ENCODE results near the gene WWOX. TPM values are rescaled to one million over a fixed set of nuclear protein-coding genes. Genes with fewer than 3 reads are reported as not detected.

WWOX gene
- total RNA-seq, 1 experiment from 2014 or later = 35.6 TPM

DNA sequence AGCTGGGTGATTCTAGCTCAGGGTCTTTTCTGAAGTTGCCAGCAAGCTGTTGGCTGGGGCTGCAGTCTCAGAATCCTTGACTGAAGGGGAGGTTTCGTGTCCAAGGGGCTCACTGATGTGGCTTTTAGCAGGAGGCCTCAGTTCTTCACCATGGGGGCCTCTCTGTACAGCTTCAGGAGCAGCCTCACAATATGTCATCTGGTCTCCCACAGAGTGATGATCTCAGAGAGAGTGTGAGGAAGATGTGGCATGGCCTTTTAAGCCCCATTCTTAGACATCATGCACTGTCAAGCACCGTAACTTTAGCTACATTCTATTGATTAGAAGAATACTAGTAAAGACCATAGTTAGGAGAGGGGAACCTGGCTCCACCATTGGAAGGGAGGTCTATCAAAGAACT, 732.6 kb downstream of the WWOX start:
- TF ChIP-seq EZH2 (IDR thresholded peaks at IDR 0.05; ENCODE audit: low read depth) = no peak
- TF ChIP-seq, protein P1, sequence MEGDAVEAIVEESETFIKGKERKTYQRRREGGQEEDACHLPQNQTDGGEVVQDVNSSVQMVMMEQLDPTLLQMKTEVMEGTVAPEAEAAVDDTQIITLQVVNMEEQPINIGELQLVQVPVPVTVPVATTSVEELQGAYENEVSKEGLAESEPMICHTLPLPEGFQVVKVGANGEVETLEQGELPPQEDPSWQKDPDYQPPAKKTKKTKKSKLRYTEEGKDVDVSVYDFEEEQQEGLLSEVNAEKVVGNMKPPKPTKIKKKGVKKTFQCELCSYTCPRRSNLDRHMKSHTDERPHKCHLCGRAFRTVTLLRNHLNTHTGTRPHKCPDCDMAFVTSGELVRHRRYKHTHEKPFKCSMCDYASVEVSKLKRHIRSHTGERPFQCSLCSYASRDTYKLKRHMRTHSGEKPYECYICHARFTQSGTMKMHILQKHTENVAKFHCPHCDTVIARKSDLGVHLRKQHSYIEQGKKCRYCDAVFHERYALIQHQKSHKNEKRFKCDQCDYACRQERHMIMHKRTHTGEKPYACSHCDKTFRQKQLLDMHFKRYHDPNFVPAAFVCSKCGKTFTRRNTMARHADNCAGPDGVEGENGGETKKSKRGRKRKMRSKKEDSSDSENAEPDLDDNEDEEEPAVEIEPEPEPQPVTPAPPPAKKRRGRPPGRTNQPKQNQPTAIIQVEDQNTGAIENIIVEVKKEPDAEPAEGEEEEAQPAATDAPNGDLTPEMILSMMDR (conservative IDR thresholded peaks at IDR 0.05) = no peak
- POLR2A ChIA-PET (ENCODE audit: unreplicated experiment) = no interaction called here
- Histone ChIP-seq H4K20me1 (ENCODE audit: insufficient read depth) (no peaks in the 10 kb centered on the region), H3K4me3 (no peak overlapping the region), H3K36me3 (ENCODE audit: low read depth) (no peaks in the 10 kb centered on the region), H3K79me2 (ENCODE audit: low read depth) (no peaks in the 10 kb centered on the region), H3K9me3 (ENCODE audit: insufficient read depth, low read depth) (no peaks in the 10 kb centered on the region), H3K4me2 (no peak overlapping the region), H3K27me3 (ENCODE audit: insufficient read depth, low read depth) (no peaks in the 10 kb centered on the region), H3F3A (ENCODE audit: insufficient read depth, low read depth) (no peaks in the 10 kb centered on the region), H3K4me1 (replicated peaks; ENCODE audit: insufficient read depth) (no peaks in the 10 kb centered on the region), H3K27ac (no peak overlapping the region), H3K9me2 (ENCODE audit: insufficient read depth) (no peaks in the 10 kb centered on the region), H2AFZ (no peak overlapping the region)
- DNase-seq = no peak
- CTCF ChIA-PET = interaction anchor here (0.7 kb wide), 1 partner anchor 253 kb away, joined by 9 read pairs; no protein-coding TSS in a partner anchor
- BruUV-seq (replicated peaks) = no TSS peak
- intact Hi-C loops (cut with micrococcal nuclease; ENCODE audit: unreplicated experiment) = no loop called here

DNA sequence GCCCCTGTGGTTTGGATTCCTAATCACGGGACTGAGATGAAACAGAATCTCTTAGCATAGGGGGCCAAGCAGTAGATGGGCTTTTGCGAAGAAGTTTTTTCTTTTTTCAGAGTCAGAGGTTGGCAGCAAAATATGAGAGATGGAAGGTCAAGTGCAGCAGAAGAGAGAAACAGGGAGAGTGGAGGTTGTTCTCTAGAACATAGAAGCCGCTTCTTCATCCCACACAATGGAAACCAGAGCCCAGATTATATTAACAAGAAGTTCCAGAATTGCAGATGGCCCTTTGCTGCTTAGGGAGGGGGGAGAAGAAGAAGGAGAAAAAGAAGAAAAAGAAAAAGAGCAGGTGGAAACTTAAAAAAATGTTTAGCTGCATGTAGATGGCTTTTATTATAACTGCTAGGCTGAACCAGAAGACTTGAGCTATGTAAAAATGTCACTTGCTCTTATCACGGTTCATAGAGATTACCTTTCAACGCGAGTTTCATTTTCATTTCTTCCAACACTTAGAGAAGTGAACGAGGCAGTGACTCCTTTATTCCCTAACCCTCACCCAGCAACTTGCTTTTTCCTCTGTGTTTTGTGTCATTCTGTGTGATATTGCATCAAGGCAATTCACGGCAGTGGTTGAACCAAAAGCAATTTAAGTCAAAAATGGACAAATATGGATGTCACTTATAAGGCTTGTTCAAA, 737.5 kb downstream of the WWOX start:
- Histone ChIP-seq H3K9me2 (ENCODE audit: insufficient read depth) (no peaks in the 10 kb centered on the region), H3K4me1 (replicated peaks; ENCODE audit: insufficient read depth) (no peaks in the 10 kb centered on the region), H3K4me3 (no peak overlapping the region), H3K36me3 (ENCODE audit: low read depth) (no peaks in the 10 kb centered on the region), H3K4me2 (no peak overlapping the region), H3F3A (ENCODE audit: insufficient read depth, low read depth) (no peaks in the 10 kb centered on the region), H2AFZ (no peak overlapping the region), H3K27ac (no peak overlapping the region), H3K79me2 (ENCODE audit: low read depth) (no peaks in the 10 kb centered on the region), H3K9me3 (ENCODE audit: insufficient read depth, low read depth) (no peaks in the 10 kb centered on the region), H3K27me3 (ENCODE audit: insufficient read depth, low read depth) (no peaks in the 10 kb centered on the region), H4K20me1 (ENCODE audit: insufficient read depth) (no peaks in the 10 kb centered on the region)
- intact Hi-C loops (cut with micrococcal nuclease; ENCODE audit: unreplicated experiment) = no loop called here
- ChIA-PET CTCF (no interaction called here), POLR2A (ENCODE audit: unreplicated experiment) (no interaction called here)
- no TSS peak for BruUV-seq (replicated peaks)
- TF ChIP-seq, protein P1 (conservative IDR thresholded peaks at IDR 0.05) = no peak
- TF ChIP-seq EZH2 (IDR thresholded peaks at IDR 0.05; ENCODE audit: low read depth) = no peak
- DNase-seq = no peak

DNA sequence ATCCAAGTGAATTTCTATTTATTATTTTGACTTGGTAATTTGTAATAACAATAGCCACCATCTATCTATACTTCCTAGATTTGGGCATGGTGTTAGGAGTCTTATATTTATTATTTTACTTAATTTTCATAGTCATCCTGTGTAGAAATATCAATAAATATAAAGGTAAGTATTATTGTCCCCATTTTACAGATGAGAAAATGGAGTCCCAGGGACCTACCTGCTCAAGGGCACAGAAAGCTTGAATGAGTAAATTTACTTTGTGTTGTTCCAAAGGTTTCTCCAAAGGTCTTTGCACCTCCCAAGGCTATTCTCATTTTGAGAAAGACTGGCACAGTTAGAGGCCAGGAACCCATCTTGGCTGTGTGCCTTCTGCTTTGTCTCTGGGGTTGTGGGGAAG, 738.3 kb downstream of the WWOX start:
- H4K20me1 ChIP-seq (ENCODE audit: insufficient read depth) = no peaks in the 10 kb centered on the region
- ChIA-PET CTCF (no interaction called here), POLR2A (ENCODE audit: unreplicated experiment) (no interaction called here)
- no TSS peak for BruUV-seq (replicated peaks)
- H3K27ac ChIP-seq = no peak overlapping the region
- no peaks in the 10 kb centered on the region for H3K9me3 ChIP-seq (ENCODE audit: insufficient read depth, low read depth)
- no peaks in the 10 kb centered on the region for H3K36me3 ChIP-seq (ENCODE audit: low read depth)
- H3K4me2 ChIP-seq = no peak overlapping the region
- no peak overlapping the region for H3K4me3 ChIP-seq
- no peaks in the 10 kb centered on the region for H3K4me1 ChIP-seq (replicated peaks; ENCODE audit: insufficient read depth)
- TF ChIP-seq, protein P1 (conservative IDR thresholded peaks at IDR 0.05) = no peak
- TF ChIP-seq EZH2 (IDR thresholded peaks at IDR 0.05; ENCODE audit: low read depth) = no peak
- DNase-seq = no peak
- no peaks in the 10 kb centered on the region for H3F3A ChIP-seq (ENCODE audit: insufficient read depth, low read depth)
- H3K27me3 ChIP-seq (ENCODE audit: insufficient read depth, low read depth) = no peaks in the 10 kb centered on the region
- intact Hi-C loops (cut with micrococcal nuclease; ENCODE audit: unreplicated experiment) = no loop called here
- H2AFZ ChIP-seq = no peak overlapping the region
- H3K9me2 ChIP-seq (ENCODE audit: insufficient read depth) = no peaks in the 10 kb centered on the region
- no peaks in the 10 kb centered on the region for H3K79me2 ChIP-seq (ENCODE audit: low read depth)

All from PC-9 (cell line).